Esophagus muscularis mucosa (tissue), 4 donors: ENCODE results near the gene GRIN2B. TPM values are rescaled to one million over a fixed set of nuclear protein-coding genes. Genes with fewer than 3 reads are reported as not detected.
A peak's percentile ranks its signal among the peaks of the same experiment; 100 is the strongest.

ENCODE experiments used
- DNase-seq: peaks from one replicate; pipeline ENCODE4 v3.0.0-alpha.2; 2017; ENCODE audit errors: extremely low spot score
- H3K27ac ChIP-seq, 4 donors: fragments of 200-600 bp; sonication (generic); replicated peaks in 1 of 4; 1 replicate in 3 of 4; 2 replicates in 1 of 4; pipeline ENCODE4 v1.5.1; 2016 to 2019; ENCODE audit warnings: mild to moderate bottlenecking in 1 of 4
- H3K27me3 ChIP-seq, 4 donors: fragments of 200-600 bp; sonication (generic); one replicate each; pipeline versions ENCODE4 v1.5.1 to v1.6.0; 2016 to 2019
- H3K36me3 ChIP-seq, 4 donors: fragments of 200-600 bp; sonication (generic); one replicate each; pipeline ENCODE4 v1.5.1; 2016 to 2019
- H3K4me1 ChIP-seq, 4 donors: fragments of 200-600 bp; sonication (generic); one replicate each; pipeline ENCODE4 v1.5.1; 2016 to 2019
- H3K4me3 ChIP-seq, 4 donors: fragments of 200-600 bp; sonication (generic); 1 replicate in 2 of 4; 2 replicates in 2 of 4; pipeline ENCODE4 v1.5.1; 2016 to 2019; ENCODE audit warnings: mild to moderate bottlenecking in 4 of 4, moderate library complexity in 1 of 4
- H3K9me3 ChIP-seq, 4 donors: fragments of 200-600 bp; sonication (generic); 1 replicate in 3 of 4; 2 replicates in 1 of 4; pipeline ENCODE4 v1.5.1; 2016 to 2019
- CTCF ChIP-seq, 3 experiments: fragments of 200-600 bp in 2 of 3; fragments of 450-650 bp in 1 of 3; sonication (generic) in 2 of 3; IDR thresholded peaks; one replicate each; pipeline ENCODE4 v1.5.1; 2017 to 2019; ENCODE audit warnings: antibody characterized with exemption in 3 of 3, mild to moderate bottlenecking in 2 of 3, moderate library complexity in 1 of 3
- EP300 ChIP-seq: sonication (generic); formaldehyde crosslinking; IDR thresholded peaks from one replicate; pipeline ENCODE4 v1.6.1; 2017; ENCODE audit warnings: antibody characterized with exemption
- POLR2A ChIP-seq: fragments of 450-650 bp; IDR thresholded peaks from one replicate; pipeline ENCODE4 v1.6.1; 2017; ENCODE audit warnings: antibody characterized with exemption, moderate library complexity, mild to moderate bottlenecking, low read depth
- POLR2AphosphoS5 ChIP-seq, 2 donors: sonication (generic); formaldehyde crosslinking; IDR thresholded peaks; one replicate each; pipeline ENCODE4 v1.6.1; 2017; ENCODE audit warnings: antibody characterized with exemption in 2 of 2
- WGBS: methylation state at CpG from one replicate; pipeline ENCODE4 v1.1.5; 2018; 5-methylcytosine and 5-hydroxymethylcytosine counted together
- intact Hi-C: fragments of 100-400 bp; cut with DNase I; formaldehyde crosslinking; loops from one replicate; pipeline ENCODE4 v1.15.1; 2023
- total RNA-seq, 4 donors: library from RNA; depleted of rRNA; stranded (reverse); fragments of >200 nt; gene quantifications; one replicate each; pipeline versions ENCODE4 v1.1.0 to v1.2.1, GENCODE V29; 2016

The GRIN2B gene
- total RNA-seq, 4 donors from 2014 or later, result under 0.01 to 0.42 (median 0.03) TPM

- TF ChIP-seq EP300, result no peak
- no peak for TF ChIP-seq POLR2AphosphoS5 (IDR thresholded peaks at IDR 0.05)
- no peak for TF ChIP-seq CTCF (IDR thresholded peaks at IDR 0.05)
- no peak for TF ChIP-seq POLR2A
- H3K9me3 ChIP-seq, result no peaks in the 10 kb centered on the region
- peak; percentile 37 for DNase-seq
- H3K4me1 ChIP-seq, result no peaks in the 10 kb centered on the region
- H3K27ac ChIP-seq, result no peak overlapping the region
- 77% methylated on average over 6 of the region's 6 CpGs for WGBS
- no peak overlapping the region for H3K4me3 ChIP-seq
- H3K36me3 ChIP-seq, result no peaks in the 10 kb centered on the region
- intact Hi-C loops, result no loop called here
- H3K27me3 ChIP-seq, result no peaks in the 10 kb centered on the region
Observed at GRCh38 chr12:13947276-13947946, 34.0 kb downstream of the GRIN2B start.

GRCh38 chr12:13945641-13946040 is 35.8 kb downstream of the GRIN2B start:
- intact Hi-C loops, result no loop called here
- no peak for TF ChIP-seq EP300
- no peak for TF ChIP-seq POLR2AphosphoS5 (IDR thresholded peaks at IDR 0.05)
- no peak for TF ChIP-seq POLR2A
- TF ChIP-seq CTCF (IDR thresholded peaks at IDR 0.05), result no peak
- no peaks in the 10 kb centered on the region for H3K4me1 ChIP-seq
- H3K4me3 ChIP-seq, result no peak overlapping the region
- H3K36me3 ChIP-seq, result no peaks in the 10 kb centered on the region
- peak; percentile 60 for DNase-seq
- H3K27me3 ChIP-seq, result no peaks in the 10 kb centered on the region
- H3K9me3 ChIP-seq, result no peaks in the 10 kb centered on the region
- no peak overlapping the region for H3K27ac ChIP-seq

GRCh38 chr12:13945236-13945635 is 36.2 kb downstream of the GRIN2B start:
- peak; percentile 39 for DNase-seq
- H3K4me1 ChIP-seq, result no peaks in the 10 kb centered on the region
- WGBS, result 83% methylated on average over 3 of the region's 3 CpGs
- H3K9me3 ChIP-seq, result no peaks in the 10 kb centered on the region
- no peak for TF ChIP-seq CTCF (IDR thresholded peaks at IDR 0.05)
- no peak for TF ChIP-seq POLR2AphosphoS5 (IDR thresholded peaks at IDR 0.05)
- TF ChIP-seq EP300, result no peak
- TF ChIP-seq POLR2A, result no peak
- no peaks in the 10 kb centered on the region for H3K27me3 ChIP-seq
- H3K27ac ChIP-seq, result no peak overlapping the region
- no peak overlapping the region for H3K4me3 ChIP-seq
- H3K36me3 ChIP-seq, result no peaks in the 10 kb centered on the region
- intact Hi-C loops, result no loop called here

GRCh38 chr12:13942826-13943225 is 38.6 kb downstream of the GRIN2B start:
- intact Hi-C loops, result no loop called here
- no peak overlapping the region for H3K27ac ChIP-seq
- no peak overlapping the region for H3K4me3 ChIP-seq
- no peaks in the 10 kb centered on the region for H3K4me1 ChIP-seq
- no peaks in the 10 kb centered on the region for H3K36me3 ChIP-seq
- peak; percentile 86 for DNase-seq
- TF ChIP-seq CTCF (IDR thresholded peaks at IDR 0.05) (no peak), POLR2A (no peak), POLR2AphosphoS5 (IDR thresholded peaks at IDR 0.05) (no peak), EP300 (no peak)
- WGBS, result 53% methylated on average over 3 of the region's 3 CpGs
- H3K27me3 ChIP-seq, result no peaks in the 10 kb centered on the region
- H3K9me3 ChIP-seq, result peaks cover 0 to 10% (median 2%) of the 10 kb centered on the region in 4 donors
